Measurements from ENCODE around the gene PRKG1. TPM values are rescaled to one million over a fixed set of nuclear protein-coding genes. Genes with fewer than 3 reads are reported as not detected.

Gene PRKG1
- total RNA-seq, 1 experiment from 2014 or later, result 16.5 TPM

GRCh38 chr10:52020702-52021101 is 946.4 kb downstream of the PRKG1 start (continued):
- TF ChIP-seq PRDM15 (CRISPR knock-in tag; IDR thresholded peaks at IDR 0.05), result no peak
- no peak for TF ChIP-seq EMX1 (CRISPR knock-in tag; IDR thresholded peaks at IDR 0.05)
- no peak for TF ChIP-seq MLX (CRISPR knock-in tag; IDR thresholded peaks at IDR 0.05)
- TF ChIP-seq ZNF416 (CRISPR knock-in tag; IDR thresholded peaks at IDR 0.05), result 0 out of 2 replicates have a peak, but pooled peaks have one; percentile 0
- no peak for TF ChIP-seq NFE2L1 (CRISPR knock-in tag; IDR thresholded peaks at IDR 0.05)
- TF ChIP-seq USF2 (CRISPR knock-in tag; IDR thresholded peaks at IDR 0.05), result peak; percentile 68
- TF ChIP-seq ZNF512 (CRISPR knock-in tag; IDR thresholded peaks at IDR 0.05; ENCODE audit: borderline replicate concordance), result no peak
- TF ChIP-seq, protein P1, sequence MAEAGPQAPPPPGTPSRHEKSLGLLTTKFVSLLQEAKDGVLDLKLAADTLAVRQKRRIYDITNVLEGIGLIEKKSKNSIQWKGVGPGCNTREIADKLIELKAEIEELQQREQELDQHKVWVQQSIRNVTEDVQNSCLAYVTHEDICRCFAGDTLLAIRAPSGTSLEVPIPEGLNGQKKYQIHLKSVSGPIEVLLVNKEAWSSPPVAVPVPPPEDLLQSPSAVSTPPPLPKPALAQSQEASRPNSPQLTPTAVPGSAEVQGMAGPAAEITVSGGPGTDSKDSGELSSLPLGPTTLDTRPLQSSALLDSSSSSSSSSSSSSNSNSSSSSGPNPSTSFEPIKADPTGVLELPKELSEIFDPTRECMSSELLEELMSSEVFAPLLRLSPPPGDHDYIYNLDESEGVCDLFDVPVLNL (CRISPR knock-in tag; IDR thresholded peaks at IDR 0.05; ENCODE audit: borderline replicate concordance, low read depth), result no peak
- TF ChIP-seq GRHL2 (CRISPR knock-in tag; IDR thresholded peaks at IDR 0.05; ENCODE audit: insufficient replicate concordance, severe bottlenecking), result no peak
- TF ChIP-seq, protein P2, sequence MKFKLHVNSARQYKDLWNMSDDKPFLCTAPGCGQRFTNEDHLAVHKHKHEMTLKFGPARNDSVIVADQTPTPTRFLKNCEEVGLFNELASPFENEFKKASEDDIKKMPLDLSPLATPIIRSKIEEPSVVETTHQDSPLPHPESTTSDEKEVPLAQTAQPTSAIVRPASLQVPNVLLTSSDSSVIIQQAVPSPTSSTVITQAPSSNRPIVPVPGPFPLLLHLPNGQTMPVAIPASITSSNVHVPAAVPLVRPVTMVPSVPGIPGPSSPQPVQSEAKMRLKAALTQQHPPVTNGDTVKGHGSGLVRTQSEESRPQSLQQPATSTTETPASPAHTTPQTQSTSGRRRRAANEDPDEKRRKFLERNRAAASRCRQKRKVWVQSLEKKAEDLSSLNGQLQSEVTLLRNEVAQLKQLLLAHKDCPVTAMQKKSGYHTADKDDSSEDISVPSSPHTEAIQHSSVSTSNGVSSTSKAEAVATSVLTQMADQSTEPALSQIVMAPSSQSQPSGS (CRISPR knock-in tag; IDR thresholded peaks at IDR 0.05; ENCODE audit: borderline replicate concordance, low read depth), result no peak
- no peak for TF ChIP-seq FOXJ3 (CRISPR knock-in tag; IDR thresholded peaks at IDR 0.05; ENCODE audit: borderline replicate concordance)
- TF ChIP-seq TEAD4 (CRISPR knock-in tag; IDR thresholded peaks at IDR 0.05), result no peak
- TF ChIP-seq KAT7 (CRISPR knock-in tag; IDR thresholded peaks at IDR 0.05; ENCODE audit: borderline replicate concordance), result no peak
- no peak for TF ChIP-seq CREM (CRISPR knock-in tag; IDR thresholded peaks at IDR 0.05)
- TF ChIP-seq ZNF138 (CRISPR knock-in tag; conservative IDR thresholded peaks at IDR 0.05), result no peak
- TF ChIP-seq OVOL2 (CRISPR knock-in tag; IDR thresholded peaks at IDR 0.05; ENCODE audit: borderline replicate concordance), result no peak
- peak; percentile 73 for TF ChIP-seq MAX (CRISPR knock-in tag; IDR thresholded peaks at IDR 0.05)
- TF ChIP-seq AR (CRISPR knock-in tag; IDR thresholded peaks at IDR 0.05), result no peak
- TF ChIP-seq HMGA2 (CRISPR knock-in tag; IDR thresholded peaks at IDR 0.05), result no peak
- TF ChIP-seq ELF4 (CRISPR knock-in tag; IDR thresholded peaks at IDR 0.05; ENCODE audit: low read depth), result no peak
- no peak for TF ChIP-seq ZSCAN18 (CRISPR knock-in tag; IDR thresholded peaks at IDR 0.05)
- TF ChIP-seq GTF2I (CRISPR knock-in tag; conservative IDR thresholded peaks at IDR 0.05), result no peak
- TF ChIP-seq NR3C1 (CRISPR knock-in tag; conservative IDR thresholded peaks at IDR 0.05; ENCODE audit: low read depth), result no peak
- no peak for TF ChIP-seq JAZF1 (CRISPR knock-in tag; IDR thresholded peaks at IDR 0.05)
- no peak for TF ChIP-seq ZNF423 (CRISPR knock-in tag; IDR thresholded peaks at IDR 0.05)
- TF ChIP-seq ETV6 (CRISPR knock-in tag; IDR thresholded peaks at IDR 0.05), result 0 out of 2 replicates have a peak, but pooled peaks have one; percentile 28
- TF ChIP-seq MXD4 (CRISPR knock-in tag; IDR thresholded peaks at IDR 0.05; ENCODE audit: borderline replicate concordance), result no peak

Data from WTC11 (cell line).